Smooth muscle cell (in vitro differentiated cells): ENCODE data around the gene DYNLL1. TPM values are rescaled to one million over a fixed set of nuclear protein-coding genes. Genes with fewer than 3 reads are reported as not detected.

Source experiments
- DNase-seq: peaks from one replicate; lab custom pipeline; 2025; ENCODE audit not compliant: unreplicated experiment; lab: John Stamatoyannopoulos, UW
- H2AFZ ChIP-seq: fragments of 200-600 bp; sonication (generic); 2 replicates; pipeline ENCODE4 v1.6.0; 2016; ENCODE audit warnings: antibody characterized with exemption, low read depth, mild to moderate bottlenecking
- H3F3A ChIP-seq: fragments of 200-600 bp; sonication (generic); 2 replicates; pipeline ENCODE4 v1.6.0; 2017; ENCODE audit warnings: antibody characterized with exemption, low read depth
- H3K27ac ChIP-seq: fragments of 200-600 bp; sonication (generic); 2 replicates; pipeline ENCODE4 v1.5.1; 2016; ENCODE audit warnings: low read depth, mild to moderate bottlenecking
- H3K27me3 ChIP-seq: fragments of 200-600 bp; sonication (generic); 2 replicates; pipeline ENCODE4 v1.6.1; 2016; ENCODE audit warnings: low read depth, mild to moderate bottlenecking
- H3K36me3 ChIP-seq: fragments of 200-600 bp; sonication (generic); 2 replicates; pipeline ENCODE4 v1.5.1; 2016; ENCODE audit warnings: low read depth
- H3K4me1 ChIP-seq: fragments of 200-600 bp; sonication (generic); 2 replicates; pipeline ENCODE4 v1.5.1; 2016; ENCODE audit warnings: low read depth
- H3K4me2 ChIP-seq: fragments of 200-600 bp; sonication (generic); 2 replicates; pipeline ENCODE4 v1.6.0; 2016; ENCODE audit warnings: mild to moderate bottlenecking
- H3K4me3 ChIP-seq: fragments of 200-600 bp; sonication (generic); 2 replicates; pipeline ENCODE4 v1.5.1; 2016; ENCODE audit warnings: mild to moderate bottlenecking
- H3K79me2 ChIP-seq: fragments of 200-600 bp; sonication (generic); 2 replicates; pipeline ENCODE4 v1.6.0; 2016; ENCODE audit warnings: low read depth, mild to moderate bottlenecking
- H3K9ac ChIP-seq: fragments of 200-600 bp; sonication (generic); 2 replicates; pipeline ENCODE4 v1.6.0; 2016; ENCODE audit warnings: low read depth
- H3K9me3 ChIP-seq: fragments of 200-600 bp; sonication (generic); replicated peaks from 2 replicates; pipeline ENCODE4 v1.5.1; 2016; ENCODE audit warnings: low read depth
- H4K20me1 ChIP-seq: fragments of 200-600 bp; sonication (generic); 2 replicates; pipeline ENCODE4 v1.6.0; 2016; ENCODE audit warnings: low read depth
- CTCF ChIP-seq: fragments of 200-600 bp; sonication (generic); IDR thresholded peaks from 2 replicates; pipeline ENCODE4 v1.5.1; 2017; ENCODE audit warnings: borderline replicate concordance, mild to moderate bottlenecking, antibody characterized with exemption; ENCODE audit not compliant: insufficient read depth, poor library complexity, severe bottlenecking
- WGBS: methylation state at CpG from one replicate; pipeline ENCODE4 v1.1.7; 2016; ENCODE audit warnings: low lambda C conversion rate; 5-methylcytosine and 5-hydroxymethylcytosine counted together
- polyA plus RNA-seq: library from polyadenylated mRNA; unstranded; fragments of >200 nt; fragmentation: Nextera tagmentation; extraction: Ambion mirVana; gene quantifications from 2 replicates; pipeline ENCODE4 v1.2.1, GENCODE V29; 2016
- total RNA-seq: library from RNA; depleted of rRNA; stranded (reverse); fragments of >200 nt; gene quantifications from 2 replicates; pipeline ENCODE4 v1.2.3, GENCODE V29; 2014

The DYNLL1 gene
- total and polyA plus RNA-seq, 2 experiments from 2014 or later, result 497 to 502 TPM

GRCh38 chr12:120468821-120469449 is 27.0 kb upstream of the DYNLL1 start:
- Histone ChIP-seq H2AFZ (no peak overlapping the region), H3K9ac (peak overlapping the region; percentile 95), H3F3A (no peaks in the 10 kb centered on the region), H3K36me3 (no peaks in the 10 kb centered on the region), H3K27ac (peak overlapping the region; percentile 95), H3K4me1 (peaks cover 11% of the 10 kb centered on the region), H3K4me2 (peak overlapping the region; percentile 99), H3K4me3 (peak overlapping the region; percentile 99), H4K20me1 (peaks cover 51% of the 10 kb centered on the region), H3K9me3 (no peaks in the 10 kb centered on the region), H3K79me2 (peaks cover 81% of the 10 kb centered on the region), H3K27me3 (no peaks in the 10 kb centered on the region)
- WGBS, result 2% methylated on average over 41 of the region's 57 CpGs
- peak; percentile 32 for DNase-seq
- peak; percentile 14 for TF ChIP-seq CTCF

GRCh38 chr12:120469450-120470149 is 26.3 kb upstream of the DYNLL1 start, which contains the start of gene SRSF9:
Gene SRSF9 (minus strand): TSS chr12:120469748. CDS start chr12:120469609, 139 bp downstream.
- Histone ChIP-seq H3K27me3 (no peaks in the 10 kb centered on the region), H3K36me3 (no peaks in the 10 kb centered on the region), H3K4me2 (peak within 1 kb of the TSS; percentile 99), H3K27ac (peak within 1 kb of the TSS; percentile 95), H2AFZ (peak within 1 kb of the TSS; percentile 86), H3K79me2 (peaks cover 76% of the 10 kb centered on the region), H3K9me3 (no peaks in the 10 kb centered on the region), H3F3A (no peaks in the 10 kb centered on the region), H3K4me3 (peak within 1 kb of the TSS; percentile 99), H3K9ac (peak within 1 kb of the TSS; percentile 95), H3K4me1 (peaks cover 11% of the 10 kb centered on the region), H4K20me1 (peaks cover 44% of the 10 kb centered on the region)
- TF ChIP-seq CTCF, result peak; percentile 85
- WGBS, result 1% methylated on average over 80 of the region's 88 CpGs
- DNase-seq, result peak; percentile 89

- no peak for TF ChIP-seq CTCF
- H3K27ac ChIP-seq, result peak overlapping the region; percentile 95
- peaks cover 38% of the 10 kb centered on the region for H4K20me1 ChIP-seq
- H3K9me3 ChIP-seq, result no peaks in the 10 kb centered on the region
- H3K36me3 ChIP-seq, result no peaks in the 10 kb centered on the region
- no peak for DNase-seq
- H3K4me3 ChIP-seq, result peak overlapping the region; percentile 99
- H3K27me3 ChIP-seq, result no peaks in the 10 kb centered on the region
- no peaks in the 10 kb centered on the region for H3F3A ChIP-seq
- peak overlapping the region; percentile 86 for H2AFZ ChIP-seq
- 68% methylated on average over 26 of the region's 26 CpGs for WGBS
- peaks cover 11% of the 10 kb centered on the region for H3K4me1 ChIP-seq
- peak overlapping the region; percentile 99 for H3K4me2 ChIP-seq
- H3K79me2 ChIP-seq, result peaks cover 72% of the 10 kb centered on the region
- H3K9ac ChIP-seq, result peak overlapping the region; percentile 95
Measured at GRCh38 chr12:120470150-120470784, 25.6 kb upstream of the DYNLL1 start.
